GM18498 (cell line): ENCODE measurements around the gene IWS1.
"Not testable (repeated sequence)": the region's sequence is repeated elsewhere in the genome, so short reads cannot be mapped to it uniquely, and the experiment has no call there.

Experiments used
- ATAC-seq: cut with Tn5 transposase; IDR thresholded peaks from one replicate; pipeline ENCODE4 v1.9.1; 2021; ENCODE audit warnings: mild to moderate bottlenecking, moderate library complexity; ENCODE audit not compliant: unreplicated experiment

Gene IWS1

GRCh38 chr2:127463155-127463991 is 62.9 kb downstream of the IWS1 start:
- ATAC-seq = no peak

GRCh38 chr2:127462461-127462860 is 63.8 kb downstream of the IWS1 start:
- ATAC-seq = no peak

GRCh38 chr2:127456960-127457359 is 69.3 kb downstream of the IWS1 start:
- ATAC-seq = no peak

GRCh38 chr2:127455566-127456493 is 70.5 kb downstream of the IWS1 start:
- no peak for ATAC-seq

- no peak for ATAC-seq
Measured at GRCh38 chr2:127454595-127455565, 71.4 kb downstream of the IWS1 start.

- no peak for ATAC-seq
Measured at GRCh38 chr2:127453392-127454171, 72.7 kb downstream of the IWS1 start.

- no peak for ATAC-seq
Measured at GRCh38 chr2:127453013-127453391, 73.3 kb downstream of the IWS1 start.

GRCh38 chr2:127452423-127452822 is 73.9 kb downstream of the IWS1 start:
- ATAC-seq = not testable (repeated sequence)

GRCh38 chr2:127451981-127452380 is 74.3 kb downstream of the IWS1 start:
- no peak for ATAC-seq

- no peak for ATAC-seq
Measured at GRCh38 chr2:127449898-127450297, 76.4 kb downstream of the IWS1 start.

GRCh38 chr2:127449414-127449813 is 76.9 kb downstream of the IWS1 start:
- no peak for ATAC-seq

- no peak for ATAC-seq
Measured at GRCh38 chr2:127448526-127448925, 77.8 kb downstream of the IWS1 start.

- no peak for ATAC-seq
Measured at GRCh38 chr2:127439343-127439742, 86.9 kb downstream of the IWS1 start.

- ATAC-seq = no peak
Measured at GRCh38 chr2:127437781-127438726, 88.2 kb downstream of the IWS1 start.

- no peak for ATAC-seq
Measured at GRCh38 chr2:127437056-127437455, 89.2 kb downstream of the IWS1 start.

GRCh38 chr2:127434515-127434914 is 91.8 kb downstream of the IWS1 start:
- no peak for ATAC-seq

GRCh38 chr2:127431408-127432023 is 94.8 kb downstream of the IWS1 start:
- no peak for ATAC-seq
